A549 (cell line): ENCODE measurements around the gene LINC01488. TPM values are rescaled to one million over a fixed set of nuclear protein-coding genes. Genes with fewer than 3 reads are reported as not detected.

Experiments used
- ATAC-seq, 2 experiments: fragments of 200-7000 bp in 1 of 2; fragments of >200 bp in 1 of 2; cut with Nextera tagmentation in 1 of 2; cut with Tn5 transposase in 1 of 2; 3 replicates each; pipeline versions ENCODE4 v1.8.0 to v1.9.1; 2018 to 2020; ENCODE audit warnings: mild to moderate bottlenecking in 1 of 2, moderate library complexity in 1 of 2
- CTCF ChIA-PET: fragments of 300-600 bp; sonication (Branson Sonifier 250); formaldehyde crosslinking; extraction: SDS; loops from one replicate; lab custom pipeline; 2021; ENCODE audit warnings: antibody characterized with exemption, inconsistent platforms; lab: Yijun Ruan, JAX
- POLR2A ChIA-PET: fragments of 350-600 bp; formaldehyde crosslinking; extraction: SDS; loops from one replicate; lab custom pipeline; 2021; ENCODE audit warnings: antibody characterized with exemption, inconsistent platforms; lab: Yijun Ruan, JAX
- DNase-seq, 2 experiments: peaks; one replicate each; pipeline versions ENCODE4 v3.0.0 to v3.0.0-alpha.2; 2011 to 2016; ENCODE audit warnings: low read depth in 1 of 2, low spot score in 1 of 2
- FAIRE-seq: peaks from 2 replicates; lab custom pipeline; 2011; peaks lifted over from hg19 to GRCh38; lab: Jason Lieb, UNC
- H3K27ac ChIP-seq, 2 experiments: fragments of >200 bp; sonication (Bioruptor Twin); formaldehyde crosslinking; 3 replicates each; pipeline ENCODE4 v1.5.1; 2016 to 2017
- H3K4me1 ChIP-seq: fragments of >200 bp; sonication (Bioruptor Twin); formaldehyde crosslinking; 3 replicates; pipeline ENCODE4 v1.6.1; 2016
- H3K4me2 ChIP-seq: fragments of >200 bp; sonication (Bioruptor Twin); formaldehyde crosslinking; 3 replicates; pipeline ENCODE4 v1.6.1; 2016
- H3K4me3 ChIP-seq: fragments of >200 bp; sonication (Bioruptor Twin); formaldehyde crosslinking; 3 replicates; pipeline ENCODE4 v1.5.1; 2016
- H3K9me3 ChIP-seq: fragments of >200 bp; sonication (Bioruptor Twin); formaldehyde crosslinking; 3 replicates; pipeline ENCODE4 v1.6.1; 2016
- CEBPB ChIP-seq, 2 experiments: fragments of >200 bp in 1 of 2; sonication (Bioruptor Twin) in 1 of 2; formaldehyde crosslinking in 1 of 2; IDR thresholded peaks; 2 replicates each; pipeline ENCODE4 v1.6.1; 2012 to 2016
- FOXS1 ChIP-seq: fragments of 250-450 bp; sonication (Bioruptor Pico); IDR thresholded peaks from 2 replicates; pipeline ENCODE4 v1.5.0; 2020; ENCODE audit warnings: mild to moderate bottlenecking, moderate library complexity
- HDAC2 ChIP-seq: fragments of 200-600 bp; sonication (generic); IDR thresholded peaks from 2 replicates; pipeline ENCODE4 v1.6.1; 2016
- HMGXB4 ChIP-seq: fragments of 250-450 bp; sonication (Bioruptor Pico); IDR thresholded peaks from 2 replicates; pipeline ENCODE4 v1.5.0; 2021; ENCODE audit warnings: mild to moderate bottlenecking, moderate library complexity, borderline replicate concordance
- HOXA7 ChIP-seq: fragments of 250-450 bp; sonication (Bioruptor Pico); IDR thresholded peaks from 2 replicates; pipeline ENCODE4 v1.5.0; 2020; ENCODE audit warnings: mild to moderate bottlenecking, moderate library complexity
- HOXB13 ChIP-seq: fragments of 250-450 bp; sonication (Bioruptor Pico); IDR thresholded peaks from 2 replicates; pipeline ENCODE4 v1.5.0; 2020; ENCODE audit warnings: low read depth, mild to moderate bottlenecking, moderate library complexity
- MAFK ChIP-seq: fragments of 450-650 bp; IDR thresholded peaks from 2 replicates; pipeline ENCODE4 v1.6.1; 2014; ENCODE audit not compliant: partially characterized antibody
- MAX ChIP-seq: IDR thresholded peaks from 2 replicates; pipeline ENCODE4 v1.6.1; 2012
- MYC ChIP-seq: IDR thresholded peaks from 2 replicates; pipeline ENCODE4 v1.6.1; 2012; ENCODE audit warnings: mild to moderate bottlenecking, inconsistent platforms, low read length, improper control_type of control experiment, borderline replicate concordance
- NFE2L2 ChIP-seq: fragments of 150-350 bp; conservative IDR thresholded peaks from 2 replicates; pipeline ENCODE4 v1.6.1; 2014; ENCODE audit warnings: low read length
- NR3C1 ChIP-seq: fragments of >200 bp; sonication (Bioruptor Twin); formaldehyde crosslinking; IDR thresholded peaks from 3 replicates; pipeline ENCODE4 v1.6.1; 2017
- POLR2A ChIP-seq: IDR thresholded peaks from 2 replicates; pipeline ENCODE4 v1.6.1; 2012; ENCODE audit warnings: mild to moderate bottlenecking, low read length
- RAD21 ChIP-seq, 2 experiments: fragments of >200 bp in 1 of 2; sonication (Bioruptor Twin) in 1 of 2; formaldehyde crosslinking in 1 of 2; IDR thresholded peaks in 1 of 2; conservative IDR thresholded peaks in 1 of 2; 2 replicates in 1 of 2; 3 replicates in 1 of 2; pipeline ENCODE4 v1.6.1; 2012 to 2018; ENCODE audit warnings: inconsistent platforms in 1 of 2
- SMC3 ChIP-seq: fragments of >200 bp; sonication (Bioruptor Twin); formaldehyde crosslinking; IDR thresholded peaks from 3 replicates; pipeline ENCODE4 v1.6.1; 2018; ENCODE audit warnings: inconsistent platforms
- TFCP2L1 ChIP-seq: fragments of 250-450 bp; sonication (Bioruptor Pico); IDR thresholded peaks from 2 replicates; pipeline ENCODE4 v1.5.0; 2021; ENCODE audit warnings: mild to moderate bottlenecking
- TP53 ChIP-seq: fragments of 250-450 bp; sonication (Bioruptor Pico); IDR thresholded peaks from 2 replicates; pipeline ENCODE4 v1.5.0; 2021; ENCODE audit warnings: mild to moderate bottlenecking, moderate library complexity
- ZC3H11A ChIP-seq: fragments of 450-650 bp; IDR thresholded peaks from 2 replicates; pipeline ENCODE4 v1.6.1; 2014; ENCODE audit warnings: antibody characterized with exemption, mild to moderate bottlenecking
- ZFP36 ChIP-seq: fragments of 450-650 bp; IDR thresholded peaks from 2 replicates; pipeline ENCODE4 v1.6.1; 2014; ENCODE audit warnings: borderline replicate concordance; ENCODE audit not compliant: partially characterized antibody
- ZNF302 ChIP-seq: fragments of 250-450 bp; sonication (Bioruptor Pico); IDR thresholded peaks from 2 replicates; pipeline ENCODE4 v1.9.0; 2021; ENCODE audit warnings: inconsistent platforms, mild to moderate bottlenecking, moderate library complexity
- WGBS: methylation state at CpG from one replicate; pipeline ENCODE4 v1.1.6; 2017; ENCODE audit errors: missing lambda C conversion rate; 5-methylcytosine and 5-hydroxymethylcytosine counted together
- polyA plus RNA-seq, 4 experiments: library from polyadenylated mRNA; depleted of rRNA in 3 of 4; stranded (reverse); fragments of >200 nt; fragmentation: RNase III in 1 of 4; extraction: RNeasy Plus Mini Kit Qiagen cat#74134 plus additional on column Dnase treatment in 1 of 4; gene quantifications; 2 replicates in 3 of 4; 3 replicates in 1 of 4; pipeline ENCODE4 v1.2.3, GENCODE V29; 2011 to 2017
- TF ChIP-seq, protein P1 (sequence below): fragments of 200-600 bp; sonication (generic); IDR thresholded peaks from 2 replicates; pipeline ENCODE4 v1.6.1; 2016; ENCODE audit warnings: antibody characterized with exemption, mild to moderate bottlenecking, moderate library complexity
- TF ChIP-seq, protein P2 (sequence below): IDR thresholded peaks from 2 replicates; pipeline ENCODE4 v1.6.1; 2012; ENCODE audit warnings: low read depth, borderline replicate concordance
- TF ChIP-seq, protein P3 (sequence below): fragments of 250-450 bp; sonication (Bioruptor Pico); IDR thresholded peaks from 2 replicates; pipeline ENCODE4 v1.5.0; 2020; ENCODE audit warnings: low read depth, mild to moderate bottlenecking, moderate library complexity

The LINC01488 gene
- polyA plus RNA-seq, 2 of the 4 experiments (the other 2 are of a cell fraction), result 0.05 TPM; not detected in 1

GRCh38 chr11:69467196-69467595 lies 14.3 kb upstream of the LINC01488 start (continued):
- TF ChIP-seq, protein P1, sequence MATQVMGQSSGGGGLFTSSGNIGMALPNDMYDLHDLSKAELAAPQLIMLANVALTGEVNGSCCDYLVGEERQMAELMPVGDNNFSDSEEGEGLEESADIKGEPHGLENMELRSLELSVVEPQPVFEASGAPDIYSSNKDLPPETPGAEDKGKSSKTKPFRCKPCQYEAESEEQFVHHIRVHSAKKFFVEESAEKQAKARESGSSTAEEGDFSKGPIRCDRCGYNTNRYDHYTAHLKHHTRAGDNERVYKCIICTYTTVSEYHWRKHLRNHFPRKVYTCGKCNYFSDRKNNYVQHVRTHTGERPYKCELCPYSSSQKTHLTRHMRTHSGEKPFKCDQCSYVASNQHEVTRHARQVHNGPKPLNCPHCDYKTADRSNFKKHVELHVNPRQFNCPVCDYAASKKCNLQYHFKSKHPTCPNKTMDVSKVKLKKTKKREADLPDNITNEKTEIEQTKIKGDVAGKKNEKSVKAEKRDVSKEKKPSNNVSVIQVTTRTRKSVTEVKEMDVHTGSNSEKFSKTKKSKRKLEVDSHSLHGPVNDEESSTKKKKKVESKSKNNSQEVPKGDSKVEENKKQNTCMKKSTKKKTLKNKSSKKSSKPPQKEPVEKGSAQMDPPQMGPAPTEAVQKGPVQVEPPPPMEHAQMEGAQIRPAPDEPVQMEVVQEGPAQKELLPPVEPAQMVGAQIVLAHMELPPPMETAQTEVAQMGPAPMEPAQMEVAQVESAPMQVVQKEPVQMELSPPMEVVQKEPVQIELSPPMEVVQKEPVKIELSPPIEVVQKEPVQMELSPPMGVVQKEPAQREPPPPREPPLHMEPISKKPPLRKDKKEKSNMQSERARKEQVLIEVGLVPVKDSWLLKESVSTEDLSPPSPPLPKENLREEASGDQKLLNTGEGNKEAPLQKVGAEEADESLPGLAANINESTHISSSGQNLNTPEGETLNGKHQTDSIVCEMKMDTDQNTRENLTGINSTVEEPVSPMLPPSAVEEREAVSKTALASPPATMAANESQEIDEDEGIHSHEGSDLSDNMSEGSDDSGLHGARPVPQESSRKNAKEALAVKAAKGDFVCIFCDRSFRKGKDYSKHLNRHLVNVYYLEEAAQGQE, result no peak
- no peak for TF ChIP-seq TFCP2L1 (CRISPR knock-in tag)
- TF ChIP-seq, protein P2, sequence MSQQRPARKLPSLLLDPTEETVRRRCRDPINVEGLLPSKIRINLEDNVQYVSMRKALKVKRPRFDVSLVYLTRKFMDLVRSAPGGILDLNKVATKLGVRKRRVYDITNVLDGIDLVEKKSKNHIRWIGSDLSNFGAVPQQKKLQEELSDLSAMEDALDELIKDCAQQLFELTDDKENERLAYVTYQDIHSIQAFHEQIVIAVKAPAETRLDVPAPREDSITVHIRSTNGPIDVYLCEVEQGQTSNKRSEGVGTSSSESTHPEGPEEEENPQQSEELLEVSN, result no peak
- TF ChIP-seq HOXB13 (CRISPR knock-in tag), result no peak
- TF ChIP-seq NR3C1, result no peak

DNA sequence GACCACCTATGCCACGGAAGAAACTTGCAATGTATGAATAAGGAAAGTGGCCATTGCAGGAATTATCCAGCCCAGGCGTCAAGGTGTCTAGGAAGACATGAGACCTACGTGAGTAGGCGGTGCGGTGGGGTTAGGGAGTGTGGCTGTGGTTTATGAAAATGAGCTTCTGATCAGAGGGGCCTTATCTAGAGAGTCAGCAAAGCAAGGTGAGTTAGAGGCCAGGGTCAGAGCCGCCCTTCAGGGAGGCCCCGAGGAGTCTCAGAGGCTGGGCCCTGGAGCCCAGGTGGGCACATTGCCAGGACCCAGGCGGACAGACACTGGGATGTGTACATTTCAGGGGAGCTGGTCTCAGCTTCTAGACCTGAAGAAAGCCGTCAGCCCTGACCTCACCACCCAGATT lies 13.8 kb upstream of the LINC01488 start:
- H3K4me1 ChIP-seq, result no peaks in the 10 kb centered on the region
- no peak for DNase-seq
- 80% methylated on average over 7 of the region's 9 CpGs for WGBS
- TF ChIP-seq HOXA7 (CRISPR knock-in tag), result no peak
- no peak for TF ChIP-seq MAX
- TF ChIP-seq RAD21 (conservative IDR thresholded peaks at IDR 0.05 in 1 of 2, IDR thresholded peaks at IDR 0.05 in 1 of 2), result no peak
- TF ChIP-seq TP53 (CRISPR knock-in tag), result no peak
- no peak for TF ChIP-seq MYC
- no peak for TF ChIP-seq ZFP36
- TF ChIP-seq NFE2L2, result no peak
- TF ChIP-seq MAFK, result no peak
- TF ChIP-seq CEBPB (IDR thresholded peaks at IDR 0.05), result no peak
- TF ChIP-seq HMGXB4 (CRISPR knock-in tag), result no peak
- no peak for TF ChIP-seq FOXS1 (CRISPR knock-in tag)
- TF ChIP-seq NR3C1, result no peak
- TF ChIP-seq, protein P3, sequence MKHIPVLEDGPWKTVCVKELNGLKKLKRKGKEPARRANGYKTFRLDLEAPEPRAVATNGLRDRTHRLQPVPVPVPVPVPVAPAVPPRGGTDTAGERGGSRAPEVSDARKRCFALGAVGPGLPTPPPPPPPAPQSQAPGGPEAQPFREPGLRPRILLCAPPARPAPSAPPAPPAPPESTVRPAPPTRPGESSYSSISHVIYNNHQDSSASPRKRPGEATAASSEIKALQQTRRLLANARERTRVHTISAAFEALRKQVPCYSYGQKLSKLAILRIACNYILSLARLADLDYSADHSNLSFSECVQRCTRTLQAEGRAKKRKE (CRISPR knock-in tag), result no peak
- TF ChIP-seq ZC3H11A, result no peak
- TF ChIP-seq ZNF302 (CRISPR knock-in tag), result no peak
- no peak for TF ChIP-seq SMC3
- TF ChIP-seq HDAC2, result no peak
- no peak for TF ChIP-seq POLR2A
- no peak for ATAC-seq
- no peak overlapping the region for H3K4me3 ChIP-seq
- no peak for FAIRE-seq
- CTCF ChIA-PET, result interaction anchor here (1.3 to 1.6 kb wide), 2 partner anchors 11 to 15 kb away, joined by 3 to 4 read pairs; a partner anchor contains a TSS
- no peak overlapping the region for H3K4me2 ChIP-seq
- peak overlapping the region in 1 of 2 experiments; percentile 18; a peak in 2 of 6 replicates for H3K27ac ChIP-seq
- no peaks in the 10 kb centered on the region for H3K9me3 ChIP-seq
- POLR2A ChIA-PET, result no interaction called here
